ENCODE measurements around the gene UROC1.

GRCh38 chr3:126478581-126479310, 38.8 kb downstream of the UROC1 start:
- TF ChIP-seq POLR2A (IDR thresholded peaks at IDR 0.05) = no peak
- TF ChIP-seq CTCF (IDR thresholded peaks at IDR 0.05) = no peak

Measured in breast epithelium (tissue), 3 donors.